SU-DHL-6 (cell line): Measurements from ENCODE around the gene DLK1.

Source experiments
- CTCF ChIP-seq: fragments of 200-600 bp; sonication (generic); IDR thresholded peaks from one replicate; pipeline ENCODE4 v1.5.1; 2017; ENCODE audit warnings: antibody characterized with exemption, mild to moderate bottlenecking, low read length, moderate library complexity; ENCODE audit not compliant: insufficient read depth, poor library complexity, severe bottlenecking
- EZH2phosphoT487 ChIP-seq: fragments of 200-600 bp; sonication (generic), shearing (Covaris generic); conservative IDR thresholded peaks from 2 replicates; pipeline ENCODE4 v1.6.1; 2018; ENCODE audit warnings: mild to moderate bottlenecking, antibody characterized with exemption, low read length, moderate library complexity, mixed read lengths

DNA sequence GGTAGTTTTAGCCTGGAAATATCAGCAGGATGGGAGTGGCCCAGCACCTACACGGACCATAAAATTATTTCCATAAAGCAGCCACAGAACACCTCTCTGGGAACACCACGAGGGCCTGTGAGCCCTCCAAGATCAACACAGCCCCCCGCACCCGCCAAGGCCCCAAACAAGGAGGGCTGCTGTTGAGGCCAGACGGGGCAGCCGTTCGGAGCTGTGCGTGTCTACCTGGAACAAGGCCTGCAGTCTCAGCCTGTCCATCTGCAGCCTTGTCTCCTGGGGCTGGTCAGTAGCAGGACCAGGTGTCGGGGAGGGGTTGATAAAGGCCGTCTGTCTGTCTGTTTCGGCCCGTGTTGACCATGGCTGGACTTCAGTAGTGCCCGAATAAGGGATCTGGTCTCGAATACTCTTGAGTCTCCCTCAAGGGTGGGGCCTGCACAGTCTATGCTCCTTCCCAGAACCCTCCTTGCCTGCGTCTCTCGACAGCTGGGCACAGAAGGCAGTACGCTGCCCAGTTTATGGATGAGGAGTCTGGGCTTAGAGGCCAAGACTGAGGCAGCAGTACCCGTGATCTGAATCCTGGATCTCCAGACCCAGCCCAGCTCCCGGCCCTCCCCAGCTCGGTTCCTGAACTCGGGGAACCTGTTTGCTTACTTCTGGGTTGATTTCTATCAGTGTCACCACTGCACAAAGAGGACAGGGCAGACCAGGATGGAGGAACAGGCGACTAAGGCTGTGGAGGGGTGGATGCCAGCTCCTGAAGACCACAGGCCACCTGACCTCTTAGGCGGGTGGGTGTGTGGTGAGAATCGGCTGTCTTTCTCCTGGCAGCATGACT, 23.1 kb upstream of the DLK1 start:
- TF ChIP-seq CTCF (no peak), EZH2phosphoT487 (no peak)
